GM12891 (cell line): ENCODE measurements around the gene PROB1.

Source experiments
- PAX5 ChIP-seq: IDR thresholded peaks from 2 replicates; pipeline ENCODE4 v1.6.1; 2011; ENCODE audit warnings: low read length, moderate library complexity, mild to moderate bottlenecking; ENCODE audit not compliant: insufficient read depth, severe bottlenecking
- POLR2A ChIP-seq: IDR thresholded peaks from 2 replicates; pipeline ENCODE4 v1.6.1; 2011; ENCODE audit warnings: low read depth, low read length, control low read depth
- POLR2AphosphoS5 ChIP-seq: IDR thresholded peaks from 2 replicates; pipeline ENCODE4 v1.6.1; 2011; ENCODE audit warnings: low read depth, low read length, control low read depth
- POU2F2 ChIP-seq: IDR thresholded peaks from 2 replicates; pipeline ENCODE4 v1.6.1; 2011; ENCODE audit warnings: low read depth, mild to moderate bottlenecking, control low read depth, low read length, moderate library complexity
- SPI1 ChIP-seq: IDR thresholded peaks from 2 replicates; pipeline ENCODE4 v1.6.1; 2011; ENCODE audit warnings: low read depth, low read length, control low read depth
- TAF1 ChIP-seq: IDR thresholded peaks from 2 replicates; pipeline ENCODE4 v1.6.1; 2011; ENCODE audit warnings: low read depth, low read length, control low read depth

- no peak for TF ChIP-seq POLR2AphosphoS5
- TF ChIP-seq POLR2A = no peak
- no peak for TF ChIP-seq POU2F2
- no peak for TF ChIP-seq TAF1
- no peak for TF ChIP-seq PAX5
- TF ChIP-seq SPI1 = no peak
Measured at GRCh38 chr5:139369181-139369580, 25.7 kb downstream of the PROB1 start.
